ENCODE results near the gene KRT37.
"Not testable (repeated sequence)": the region's sequence is repeated elsewhere in the genome, so short reads cannot be mapped to it uniquely, and the experiment has no call there.

KRT37 gene

GRCh38 chr17:41403404-41404023 is 20.9 kb downstream of the KRT37 start:
- no peak for DNase-seq

DNA sequence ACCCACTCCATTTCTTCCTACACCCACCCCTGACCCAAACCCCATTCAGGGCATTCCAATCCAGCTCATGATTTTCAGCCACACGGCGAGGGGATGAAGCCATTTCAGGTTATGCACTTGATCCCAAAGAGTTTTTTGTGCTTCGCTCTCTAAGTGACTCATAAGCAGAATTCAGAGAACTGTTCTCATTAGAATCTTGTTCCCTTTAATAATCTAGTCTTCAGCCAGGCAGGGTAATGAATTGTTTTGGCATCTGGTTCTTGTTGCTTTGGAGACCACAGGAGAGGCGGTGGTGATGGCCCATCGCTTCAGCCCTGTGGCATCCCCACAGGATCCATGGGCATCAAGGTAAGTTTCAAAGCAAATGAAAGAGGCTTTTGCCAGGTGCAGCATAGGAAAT is 22.2 kb downstream of the KRT37 start:
- DNase-seq, result no peak

- no peak for DNase-seq
These were observed 27.3 kb downstream of the KRT37 start, which contains the start of gene KRT31 for GRCh38 chr17:41396996-41397660. TSS of gene KRT31 (minus strand) at chr17:41397608. CDS start at chr17:41397539, 69 bp downstream.

- no peak for DNase-seq
These were observed 28.0 kb downstream of the KRT37 start for GRCh38 chr17:41396340-41396739.

DNA sequence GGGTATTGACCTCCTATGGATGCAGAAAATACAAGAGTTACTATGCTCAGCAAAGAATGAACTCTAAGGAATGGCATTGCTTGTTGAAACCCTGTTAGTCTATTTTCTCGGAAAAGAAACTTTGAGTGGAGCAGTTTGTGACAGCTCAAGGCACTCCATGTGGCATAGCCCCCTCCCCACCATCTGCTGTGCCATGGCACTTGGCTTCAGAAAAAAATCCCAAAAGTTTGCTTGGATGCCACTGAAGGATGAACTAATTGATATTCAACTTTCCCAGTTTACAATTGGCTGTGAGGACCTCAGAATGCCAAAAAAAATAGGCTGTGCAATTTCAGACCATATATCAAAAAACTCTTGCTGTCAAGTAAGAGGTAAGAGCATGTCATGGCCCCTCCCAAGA is 28.8 kb downstream of the KRT37 start:
- DNase-seq, result no peak

GRCh38 chr17:41395044-41395443 is 29.3 kb downstream of the KRT37 start:
- DNase-seq, result not testable (repeated sequence)

DNA sequence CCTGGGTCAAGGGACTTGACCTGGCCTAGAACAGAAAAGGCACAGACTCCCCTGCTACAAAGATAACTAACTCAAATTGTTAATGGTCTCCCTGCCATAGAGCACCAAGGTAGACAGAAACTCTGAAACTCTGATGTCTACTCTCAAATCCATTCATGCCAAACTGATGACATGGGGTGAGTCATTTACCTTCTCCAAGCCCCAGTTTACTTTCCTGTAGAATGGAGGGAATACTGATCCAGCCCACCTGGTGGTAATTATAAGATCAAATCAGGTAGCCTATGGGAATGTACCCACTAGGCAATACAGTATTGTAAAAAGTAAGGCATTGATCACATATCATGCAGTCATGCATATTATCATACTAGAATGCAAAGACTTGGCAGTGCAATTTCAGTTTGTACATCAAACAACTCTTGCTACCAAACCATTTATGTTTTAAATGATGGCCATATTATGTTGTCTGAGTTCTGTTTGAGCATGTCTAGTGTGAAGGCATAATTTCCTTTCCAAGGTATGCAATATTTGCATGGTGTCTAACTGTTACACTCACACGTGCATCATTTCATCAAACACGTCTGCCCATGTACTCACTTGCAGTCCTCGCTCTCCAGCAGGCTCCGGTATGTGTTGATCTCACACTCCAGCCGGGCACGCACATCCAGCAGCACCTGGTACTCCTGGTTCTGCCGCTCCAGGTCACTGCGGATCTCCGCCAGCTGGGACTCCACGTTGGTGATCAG is 30.0 kb downstream of the KRT37 start:
- DNase-seq, result no peak

GRCh38 chr17:41393826-41394225 is 30.6 kb downstream of the KRT37 start:
- no peak for DNase-seq

GRCh38 chr17:41393294-41393693 is 31.1 kb downstream of the KRT37 start:
- DNase-seq, result no peak

- DNase-seq, result no peak
These were observed 32.1 kb downstream of the KRT37 start for GRCh38 chr17:41392278-41392677.

DNA sequence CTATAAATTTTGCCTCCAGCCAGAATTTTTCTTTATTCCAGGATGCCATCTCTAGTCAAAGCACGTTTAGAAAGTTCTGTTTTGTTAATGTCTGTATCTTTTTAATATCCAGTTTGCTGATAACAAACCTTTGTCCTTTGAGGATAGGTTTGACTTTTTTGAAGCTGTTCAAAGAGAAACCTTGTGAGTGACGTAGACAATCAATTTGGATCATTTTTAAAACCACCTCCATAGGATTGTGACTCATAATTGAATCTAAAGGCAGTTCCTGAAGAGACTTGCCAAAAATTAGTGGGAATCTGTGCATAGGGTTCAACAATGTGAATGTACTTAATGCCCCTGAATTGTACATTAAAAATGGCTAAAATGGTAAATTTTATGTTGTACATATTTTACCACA is 32.9 kb downstream of the KRT37 start:
- DNase-seq, result no peak

- DNase-seq, result no peak
These were observed 33.9 kb downstream of the KRT37 start for GRCh38 chr17:41390411-41390938.

DNA sequence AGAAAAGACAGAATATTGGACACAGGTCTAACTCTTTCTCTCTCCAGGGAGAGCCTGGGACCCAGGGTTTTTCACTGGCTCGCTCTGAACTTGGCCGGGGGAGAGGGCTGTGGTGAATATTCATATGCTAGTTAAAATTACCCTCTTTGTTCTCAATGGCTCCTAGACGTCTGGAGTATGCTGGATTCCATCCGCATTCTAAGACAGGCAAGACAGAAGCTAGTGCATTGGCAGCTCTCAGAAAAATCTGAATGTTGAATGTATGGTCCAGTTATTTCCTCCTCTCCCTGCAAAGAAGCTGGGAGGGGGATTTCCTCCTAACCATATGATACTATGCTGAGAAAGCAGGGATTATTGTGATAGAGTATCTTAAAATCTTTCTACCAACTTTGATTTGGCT is 36.7 kb downstream of the KRT37 start:
- no peak for DNase-seq

DNA sequence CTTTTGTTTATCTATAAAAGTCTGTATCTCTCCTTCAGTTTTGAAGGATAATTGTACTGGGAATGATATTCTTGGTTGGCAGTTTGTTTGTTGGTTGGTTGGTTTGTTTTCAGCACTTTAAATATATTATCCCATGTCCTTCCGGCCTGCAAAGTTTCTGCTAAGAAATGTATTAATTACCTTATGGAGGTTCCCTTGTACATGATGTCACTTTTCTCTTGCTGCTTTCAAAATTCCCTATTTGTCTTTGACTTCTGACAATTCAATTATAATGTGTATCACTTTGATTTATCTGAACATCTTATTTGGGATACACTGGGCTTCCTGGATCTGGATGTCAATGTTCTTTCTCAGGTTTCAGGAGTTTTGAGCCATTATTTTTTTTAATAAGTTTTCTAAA is 38.2 kb downstream of the KRT37 start:
- DNase-seq, result no peak

DNA sequence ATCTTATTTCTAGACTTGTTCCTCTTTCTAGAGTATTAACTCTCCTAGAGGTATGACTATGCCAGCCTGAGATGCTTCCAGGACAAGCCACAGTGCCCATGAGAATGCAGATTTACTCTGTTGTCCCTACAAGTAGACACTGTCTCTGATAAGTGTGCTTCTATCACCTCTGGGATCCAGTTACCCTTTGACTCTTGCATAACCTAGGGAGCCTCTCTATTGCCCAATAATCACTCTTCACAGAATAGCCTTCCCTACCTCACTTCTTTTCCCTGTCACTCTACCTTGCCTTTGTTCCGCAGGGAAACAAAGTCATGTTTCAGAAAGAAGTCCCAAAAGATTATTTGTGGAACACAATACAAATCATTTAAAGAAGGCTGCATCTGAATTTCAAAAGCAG is 40.7 kb downstream of the KRT37 start:
- DNase-seq, result no peak

DNA sequence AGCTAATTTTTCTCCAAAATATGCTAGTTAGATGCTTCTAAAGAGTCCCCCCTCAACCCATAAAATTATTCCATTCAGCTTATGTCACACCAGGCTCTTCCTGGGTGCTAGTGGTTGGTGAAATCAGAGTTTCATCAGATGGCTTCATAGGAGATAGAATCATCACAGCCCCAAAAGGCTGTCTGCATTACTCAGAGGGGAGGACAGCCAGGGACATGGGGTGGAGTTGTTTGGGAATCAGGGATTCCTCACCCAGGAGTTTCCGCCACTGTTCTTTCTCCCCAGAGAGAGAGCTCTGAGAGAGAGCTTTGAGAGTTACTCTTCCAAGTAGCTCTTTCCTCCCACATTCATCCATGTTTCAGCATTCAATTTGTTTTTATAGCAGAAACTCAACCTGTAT is 42.0 kb downstream of the KRT37 start:
- no peak for DNase-seq

- DNase-seq, result not testable (repeated sequence)
These were observed 42.4 kb downstream of the KRT37 start, which contains the start of gene KRT34 for GRCh38 chr17:41381943-41382342. TSS of gene KRT34 (minus strand) at chr17:41382306. CDS start at chr17:41382246, 60 bp downstream.

- DNase-seq, result not testable (repeated sequence)
These were observed 44.3 kb downstream of the KRT37 start for GRCh38 chr17:41380091-41380490.

- no peak for DNase-seq
These were observed 46.8 kb downstream of the KRT37 start for GRCh38 chr17:41377546-41377945.
